GM11168 (cell line): ENCODE results near the gene KLF11.

Experiments used
- in situ Hi-C: fragments of 300-500 bp; cut with MboI; formaldehyde crosslinking; loops from one replicate; pipeline ENCODE4 v1.12.0; 2022; ENCODE audit warnings: low sequenced_read_pairs; ENCODE audit not compliant: unreplicated experiment

The KLF11 gene

GRCh38 chr2:10038123-10038522 lies 5.2 kb upstream of the KLF11 start:
- in situ Hi-C loops: loop anchor here (25.0 kb wide), 1 partner anchor 226 kb away; no protein-coding TSS in a partner anchor

DNA sequence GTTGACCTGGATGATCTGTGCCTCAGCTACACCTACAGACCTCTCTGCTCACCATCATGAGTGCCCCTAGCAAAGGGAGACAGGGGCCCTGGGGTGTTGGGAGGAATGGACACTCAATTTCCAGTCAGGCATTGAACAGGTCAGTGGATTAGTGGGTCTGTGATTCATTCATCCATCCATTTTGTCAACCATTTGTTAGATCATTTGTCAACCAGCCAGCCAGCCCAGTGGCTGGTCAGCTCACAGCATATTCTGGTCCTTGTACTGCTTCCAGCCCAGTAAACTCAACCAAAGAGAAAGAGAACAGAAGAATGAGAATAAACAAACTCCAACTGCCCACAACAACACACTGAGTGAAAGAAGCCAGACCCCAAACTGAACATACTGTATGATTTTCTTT lies 4.6 kb upstream of the KLF11 start:
- in situ Hi-C loops: loop anchor here (25.0 kb wide), 1 partner anchor 226 kb away; no protein-coding TSS in a partner anchor

GRCh38 chr2:10039658-10040410 lies 3.5 kb upstream of the KLF11 start:
- in situ Hi-C loops: loop anchor here (25.0 kb wide), 1 partner anchor 228 kb away; no protein-coding TSS in a partner anchor

DNA sequence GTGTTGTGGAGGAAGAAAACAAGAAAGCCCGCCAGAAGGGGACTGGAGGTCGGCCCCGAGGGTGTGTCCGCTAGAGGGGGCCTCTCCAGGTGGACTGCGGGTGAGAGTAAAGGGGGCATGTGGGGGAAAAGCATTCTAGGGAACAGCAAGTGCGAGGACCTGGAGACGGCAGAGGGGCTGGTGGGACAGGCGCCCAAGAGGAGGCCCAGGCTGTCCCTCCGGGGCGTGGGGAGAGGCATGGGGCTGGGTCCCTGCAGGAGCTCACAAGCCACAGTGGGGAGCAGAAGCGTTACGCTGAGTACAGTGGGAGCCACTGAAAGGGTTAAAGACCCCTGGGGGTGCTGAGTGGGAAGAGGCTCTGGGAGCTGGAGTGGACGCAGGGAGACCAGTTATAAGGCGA lies 1.6 kb upstream of the KLF11 start:
- in situ Hi-C loops: loop anchor here (25.0 kb wide), 1 partner anchor 229 kb away; no protein-coding TSS in a partner anchor

DNA sequence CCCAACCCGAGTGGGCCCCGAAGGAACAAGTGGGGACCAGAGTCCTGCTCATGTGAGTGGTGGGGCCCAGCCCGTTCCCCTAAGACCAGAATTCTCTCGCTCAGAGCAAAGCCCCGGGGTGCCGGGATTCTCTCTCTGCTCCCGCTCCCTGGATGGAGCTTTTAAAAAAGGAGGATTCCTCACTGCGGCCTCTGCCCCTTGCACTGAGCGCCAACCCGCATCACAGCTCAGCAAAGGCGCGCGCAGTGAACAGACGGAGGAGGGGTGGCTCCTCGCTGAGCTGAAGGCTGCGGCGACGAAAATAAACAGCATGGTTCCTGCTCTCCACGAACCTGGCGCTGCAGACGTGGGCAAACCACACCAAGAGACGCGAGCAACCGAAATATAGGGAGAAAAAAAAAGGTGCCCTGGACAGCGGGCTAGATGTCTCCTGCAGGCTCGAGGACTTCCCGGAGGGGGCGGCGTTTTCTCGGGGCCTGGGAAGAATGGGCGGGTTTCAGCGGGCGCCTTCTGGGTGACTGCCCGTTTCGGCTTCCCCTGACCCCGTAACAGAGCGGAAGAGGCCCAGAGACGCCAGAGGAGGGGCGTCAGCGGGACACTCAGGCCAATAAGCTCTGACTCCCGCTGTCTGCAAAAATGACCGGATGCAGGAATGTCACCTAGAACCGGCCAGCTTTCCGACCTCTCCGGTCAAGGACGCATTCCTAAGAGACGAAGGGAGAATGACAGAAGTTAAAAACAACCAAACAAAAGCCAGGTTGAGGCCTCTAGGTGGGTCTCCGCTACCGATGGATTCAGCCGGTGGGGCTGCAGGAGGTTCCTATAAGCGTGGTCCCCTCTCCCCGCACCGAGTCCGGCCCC lies 819 bp upstream of the KLF11 start:
- in situ Hi-C loops: loop anchor here (25.0 kb wide), 1 partner anchor 230 kb away; no protein-coding TSS in a partner anchor

DNA sequence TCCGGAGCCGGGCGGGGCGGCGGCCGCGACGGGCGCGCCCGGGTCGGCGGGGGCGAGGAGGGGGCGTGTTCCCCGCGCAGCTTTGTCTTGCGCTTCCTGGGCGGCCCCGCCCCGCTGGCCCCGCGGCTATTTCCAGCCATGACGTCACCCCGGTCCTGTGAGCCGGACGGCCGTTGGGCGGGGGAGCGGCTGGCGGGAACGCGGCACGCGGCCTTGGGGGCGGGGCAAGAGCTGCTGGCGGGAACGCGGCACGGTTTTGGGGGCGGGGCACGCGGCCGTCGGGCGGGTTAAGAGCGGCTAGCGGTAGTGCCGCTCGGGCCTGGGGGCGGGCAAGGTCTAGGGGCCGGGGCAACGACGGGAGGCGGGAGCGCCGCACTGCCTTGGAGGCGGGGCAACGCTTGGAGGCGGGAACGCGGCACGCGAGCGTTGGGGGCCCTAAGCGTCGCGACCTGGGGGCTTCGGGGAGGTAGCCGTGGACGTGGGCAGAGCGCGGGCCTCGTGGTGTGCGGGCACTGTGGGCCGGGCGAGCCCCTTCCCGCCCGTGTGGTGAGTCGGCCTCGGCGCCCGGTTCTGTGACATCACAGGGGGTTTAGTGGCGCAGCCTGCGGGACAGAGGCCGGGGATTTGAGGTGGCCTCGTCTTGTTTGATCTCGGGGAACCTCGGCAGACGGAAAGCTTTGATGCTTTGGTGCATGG lies 704 bp downstream of the KLF11 start:
- in situ Hi-C loops: loop anchor here (25.0 kb wide), 1 partner anchor 232 kb away; no protein-coding TSS in a partner anchor

DNA sequence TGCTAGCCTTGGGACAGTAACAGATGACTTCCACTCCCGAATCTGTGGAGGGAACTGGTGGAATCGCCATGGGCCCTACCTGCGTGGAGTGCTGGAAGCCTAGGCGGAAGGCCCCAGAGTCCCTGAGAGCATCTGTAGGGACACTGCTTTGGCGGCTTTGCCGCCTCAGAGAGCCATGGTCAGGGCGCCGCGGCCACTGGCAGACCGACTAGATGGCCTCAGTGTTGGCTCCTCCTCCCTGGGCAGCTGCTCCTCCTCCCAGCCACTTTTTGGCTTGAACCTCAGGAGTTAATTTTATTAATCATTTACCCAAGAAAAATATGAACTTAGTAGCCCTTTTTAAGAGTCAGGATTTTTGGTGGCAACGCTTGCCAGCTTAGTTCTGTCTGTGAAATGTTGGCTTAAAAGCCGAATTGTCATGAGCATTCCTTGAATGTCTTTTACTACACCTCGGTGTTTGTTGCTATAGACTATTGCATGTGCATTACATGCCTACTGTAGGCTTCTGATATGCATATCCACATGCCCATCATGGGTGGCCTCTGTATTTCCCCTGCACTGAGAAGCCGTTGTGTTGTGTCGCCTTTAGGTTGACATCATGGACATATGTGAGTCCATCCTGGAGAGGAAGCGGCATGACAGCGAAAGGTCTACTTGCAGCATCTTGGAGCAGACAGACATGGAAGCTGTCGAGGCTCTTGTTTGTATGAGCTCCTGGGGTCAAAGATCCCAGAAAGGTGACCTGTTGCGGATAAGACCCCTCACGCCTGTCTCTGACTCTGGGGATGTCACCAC lies 2.4 kb downstream of the KLF11 start:
- in situ Hi-C loops: loop anchor here (25.0 kb wide), 1 partner anchor 233 kb away; no protein-coding TSS in a partner anchor

DNA sequence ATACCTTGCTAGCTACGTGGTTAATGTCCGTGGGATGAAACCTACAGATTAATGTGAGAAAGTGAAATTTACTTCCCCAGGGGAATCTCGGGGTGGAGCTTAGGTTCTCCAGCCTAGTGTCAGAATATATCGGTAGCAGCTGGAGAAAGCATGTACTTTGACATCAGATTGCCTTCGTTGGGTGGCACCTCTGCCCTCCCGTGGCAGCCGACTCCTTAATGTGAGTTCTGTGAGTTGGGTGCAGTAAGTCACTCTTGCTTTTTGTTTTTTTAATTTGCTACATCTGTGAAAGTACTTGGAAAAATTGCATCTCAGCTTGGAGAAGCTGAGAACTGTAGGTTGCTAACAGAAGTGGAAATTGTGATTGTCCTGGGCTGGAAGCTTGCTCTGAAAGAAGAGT lies 3.6 kb downstream of the KLF11 start:
- in situ Hi-C loops: loop anchor here (25.0 kb wide), 1 partner anchor 235 kb away; no protein-coding TSS in a partner anchor

DNA sequence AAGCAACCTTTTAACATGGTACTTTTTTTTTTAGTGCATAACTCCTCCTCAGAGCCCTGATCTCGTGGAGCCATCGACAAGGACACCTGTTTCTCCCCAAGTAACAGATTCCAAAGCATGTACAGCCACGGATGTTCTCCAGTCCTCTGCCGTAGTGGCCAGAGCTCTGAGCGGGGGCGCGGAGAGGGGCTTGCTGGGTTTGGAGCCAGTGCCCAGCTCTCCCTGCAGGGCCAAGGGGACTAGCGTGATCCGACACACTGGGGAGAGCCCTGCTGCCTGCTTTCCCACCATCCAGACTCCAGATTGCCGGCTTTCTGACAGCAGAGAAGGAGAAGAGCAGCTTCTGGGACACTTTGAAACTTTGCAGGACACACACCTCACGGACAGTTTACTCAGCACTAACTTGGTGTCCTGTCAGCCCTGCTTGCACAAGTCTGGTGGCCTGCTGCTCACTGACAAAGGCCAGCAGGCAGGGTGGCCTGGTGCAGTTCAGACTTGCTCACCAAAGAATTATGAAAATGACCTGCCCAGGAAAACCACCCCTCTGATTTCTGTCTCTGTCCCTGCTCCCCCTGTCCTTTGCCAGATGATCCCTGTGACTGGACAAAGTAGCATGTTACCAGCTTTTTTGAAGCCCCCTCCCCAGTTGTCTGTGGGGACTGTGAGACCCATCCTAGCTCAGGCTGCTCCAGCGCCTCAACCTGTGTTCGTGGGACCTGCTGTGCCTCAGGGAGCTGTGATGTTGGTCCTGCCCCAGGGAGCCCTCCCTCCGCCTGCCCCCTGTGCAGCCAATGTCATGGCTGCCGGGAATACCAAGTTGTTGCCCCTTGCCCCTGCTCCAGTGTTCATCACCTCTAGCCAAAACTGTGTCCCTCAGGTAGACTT lies 4.5 kb downstream of the KLF11 start:
- in situ Hi-C loops: loop anchor here (25.0 kb wide), 1 partner anchor 236 kb away; no protein-coding TSS in a partner anchor

- in situ Hi-C loops: loop anchor here (25.0 kb wide), 1 partner anchor 236 kb away; no protein-coding TSS in a partner anchor
These were observed 5.3 kb downstream of the KLF11 start for GRCh38 chr2:10048501-10049171.

DNA sequence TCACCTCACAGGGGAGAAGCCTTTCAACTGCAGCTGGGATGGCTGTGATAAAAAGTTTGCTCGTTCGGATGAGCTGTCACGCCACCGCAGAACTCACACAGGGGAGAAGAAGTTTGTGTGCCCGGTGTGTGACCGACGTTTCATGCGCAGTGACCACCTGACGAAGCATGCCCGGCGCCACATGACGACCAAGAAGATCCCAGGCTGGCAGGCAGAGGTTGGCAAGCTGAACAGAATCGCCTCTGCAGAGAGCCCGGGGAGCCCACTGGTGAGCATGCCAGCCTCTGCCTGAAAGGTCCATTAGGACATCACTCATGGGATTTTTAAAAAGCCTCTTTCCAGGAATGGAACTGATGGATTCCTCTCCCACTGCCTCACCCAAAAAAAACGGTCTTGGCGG lies 8.9 kb downstream of the KLF11 start:
- in situ Hi-C loops: no loop called here

GRCh38 chr2:10053351-10053750 lies 10.0 kb downstream of the KLF11 start:
- in situ Hi-C loops: no loop called here

- in situ Hi-C loops: no loop called here
These were observed 11.1 kb downstream of the KLF11 start for GRCh38 chr2:10054424-10054823.

DNA sequence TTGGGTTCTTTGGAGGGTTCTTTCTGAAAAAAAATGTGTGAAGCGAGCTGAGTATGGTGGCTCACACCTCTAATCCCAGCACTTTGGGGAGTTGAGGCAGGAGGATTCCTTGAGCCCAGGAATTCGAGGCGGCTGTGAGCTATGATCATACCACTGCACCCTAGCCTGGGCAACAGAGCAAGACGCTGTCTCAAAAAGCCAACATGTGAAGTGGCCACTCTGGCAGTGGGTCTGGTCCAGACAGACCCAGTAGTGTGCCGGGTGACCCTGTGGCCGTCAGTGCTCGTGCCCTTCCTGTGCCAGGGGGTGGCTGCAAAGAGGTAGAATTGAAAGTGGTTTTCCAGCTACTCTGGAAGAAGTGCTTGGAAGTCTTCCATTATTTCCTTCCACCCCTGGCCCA lies 11.6 kb downstream of the KLF11 start:
- in situ Hi-C loops: no loop called here

DNA sequence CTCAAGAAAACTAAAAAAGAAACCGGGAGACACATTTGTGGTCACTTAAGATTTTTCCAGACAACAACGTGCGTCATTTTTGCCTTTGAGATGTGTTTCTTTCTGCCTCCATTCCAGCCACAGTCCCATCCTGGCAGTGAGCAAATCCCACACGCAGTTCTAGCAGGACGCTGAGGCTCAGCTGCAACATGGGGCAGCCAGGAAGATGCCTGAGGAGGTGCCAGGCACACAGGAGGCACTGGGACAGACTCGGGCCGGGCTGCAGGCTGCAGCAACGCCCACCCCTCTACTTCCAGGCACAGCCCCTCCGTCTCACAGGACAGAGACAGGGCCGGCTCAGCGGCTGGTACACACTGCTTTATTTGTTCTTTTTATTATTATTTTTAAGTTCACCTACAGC lies 13.1 kb downstream of the KLF11 start:
- in situ Hi-C loops: no loop called here

- in situ Hi-C loops: no loop called here
These were observed 14.1 kb downstream of the KLF11 start for GRCh38 chr2:10057231-10058107.
